A673 (cell line): ENCODE results near the gene FAM120A. TPM values are rescaled to one million over a fixed set of nuclear protein-coding genes. Genes with fewer than 3 reads are reported as not detected.

Experiments
- BruUV-seq: library from RNA; stranded (reverse); fragments of 400-500 nt; replicated peaks from 2 replicates; lab custom pipeline; 2021; lab: Mats Ljungman, UMichigan
- CTCF ChIA-PET: fragments of 300-600 bp; sonication (Branson Sonifier 250); formaldehyde crosslinking; loops from one replicate; lab custom pipeline; 2022; ENCODE audit warnings: antibody characterized with exemption; lab: Charles Lee
- POLR2A ChIA-PET: fragments of 300-600 bp; sonication (Branson Sonifier 250); formaldehyde crosslinking; loops from one replicate; lab custom pipeline; 2022; ENCODE audit warnings: antibody characterized with exemption; ENCODE audit not compliant: low non-redundant PET; lab: Charles Lee
- DNase-seq: peaks from one replicate; pipeline ENCODE4 v3.0.0-alpha.2; 2015; ENCODE audit warnings: low spot score
- H3K27ac ChIP-seq: fragments of 200-600 bp; sonication (generic); 2 replicates; pipeline ENCODE4 v1.5.1; 2016; ENCODE audit warnings: mixed run types, low read depth, mild to moderate bottlenecking, mixed read lengths, antibody characterized with exemption, low read length; ENCODE audit not compliant: poor library complexity, severe bottlenecking
- H3K27me3 ChIP-seq: fragments of 200-600 bp; sonication (generic); replicated peaks from 2 replicates; pipeline ENCODE4 v1.6.1; 2017; ENCODE audit warnings: mixed run types, low read depth, mild to moderate bottlenecking, mixed read lengths, antibody characterized with exemption, low read length; ENCODE audit not compliant: insufficient read depth, poor library complexity
- H3K36me3 ChIP-seq: fragments of 200-600 bp; sonication (generic); 2 replicates; pipeline ENCODE4 v1.6.1; 2016; ENCODE audit warnings: mixed run types, mild to moderate bottlenecking, mixed read lengths, antibody characterized with exemption, low read length; ENCODE audit not compliant: insufficient read depth, poor library complexity, severe bottlenecking
- H3K4me1 ChIP-seq: fragments of 200-600 bp; sonication (generic); 2 replicates; pipeline ENCODE4 v1.6.1; 2017; ENCODE audit warnings: mixed run types, mild to moderate bottlenecking, mixed read lengths, antibody characterized with exemption, low read length; ENCODE audit not compliant: insufficient read depth, poor library complexity, severe bottlenecking
- H3K4me3 ChIP-seq: fragments of 200-600 bp; sonication (generic); 2 replicates; pipeline ENCODE4 v1.5.1; 2016; ENCODE audit warnings: low read depth, mixed run types, mild to moderate bottlenecking, mixed read lengths, low read length; ENCODE audit not compliant: poor library complexity, severe bottlenecking
- H3K9me3 ChIP-seq: fragments of 200-600 bp; sonication (generic); 2 replicates; pipeline ENCODE4 v1.6.1; 2016; ENCODE audit warnings: mixed run types, low read depth, mild to moderate bottlenecking, mixed read lengths, antibody characterized with exemption, low read length; ENCODE audit not compliant: poor library complexity, severe bottlenecking
- CTCF ChIP-seq: fragments of 300-800, 200-600 bp; sonication (generic); conservative IDR thresholded peaks from 2 replicates; pipeline ENCODE4 v1.5.1; 2017; ENCODE audit warnings: low read depth, mild to moderate bottlenecking, antibody characterized with exemption, low read length, moderate library complexity, mixed read lengths
- EZH2 ChIP-seq: fragments of 200-600 bp; sonication (generic); IDR thresholded peaks from 2 replicates; pipeline ENCODE4 v1.6.1; 2017; ENCODE audit warnings: borderline replicate concordance, low read depth, mild to moderate bottlenecking, mixed read lengths, antibody characterized with exemption, low read length; ENCODE audit not compliant: poor library complexity, severe bottlenecking
- intact Hi-C: fragments of 100-400 bp; cut with micrococcal nuclease; formaldehyde crosslinking; loops from one replicate; pipeline ENCODE4 v1.10.0; 2022; ENCODE audit not compliant: unreplicated experiment
- total RNA-seq: library from RNA; stranded (reverse); gene quantifications from 2 replicates; pipeline ENCODE4 v1.2.3, GENCODE V29; 2021

The FAM120A gene
- total RNA-seq, 1 experiment from 2014 or later, result 91.0 TPM

GRCh38 chr9:93567271-93567959 is 115.9 kb downstream of the FAM120A start:
- intact Hi-C loops, result loop anchor here (5.0 to 10.0 kb wide), 3 partner anchors 115 to 613 kb away; partner anchors contain the start of genes FAM120A and FAM120AOS
- H3K4me3 ChIP-seq, result peak overlapping the region; percentile 59
- TF ChIP-seq CTCF (no peak), EZH2 (no peak)
- CTCF ChIA-PET, result no interaction called here
- peaks cover 6% of the 10 kb centered on the region for H3K9me3 ChIP-seq
- peaks cover 18% of the 10 kb centered on the region for H3K36me3 ChIP-seq
- POLR2A ChIA-PET, result no interaction called here
- H3K27ac ChIP-seq, result peak overlapping the region; percentile 95
- no peak for DNase-seq
- peaks cover 3% of the 10 kb centered on the region for H3K4me1 ChIP-seq
- no peaks in the 10 kb centered on the region for H3K27me3 ChIP-seq
- BruUV-seq, result no TSS peak

- intact Hi-C loops, result loop anchor here (5.0 to 10.0 kb wide), 3 partner anchors 116 to 613 kb away; partner anchors contain the start of genes FAM120A and FAM120AOS
- POLR2A ChIA-PET, result no interaction called here
- no TSS peak for BruUV-seq
Observed at GRCh38 chr9:93568169-93568568, 116.7 kb downstream of the FAM120A start.

GRCh38 chr9:93569621-93570174 is 118.2 kb downstream of the FAM120A start:
- Histone ChIP-seq H3K27me3 (no peaks in the 10 kb centered on the region), H3K27ac (no peak overlapping the region), H3K4me3 (no peak overlapping the region), H3K4me1 (peaks cover 3% of the 10 kb centered on the region), H3K9me3 (peaks cover 6% of the 10 kb centered on the region), H3K36me3 (peaks cover 5% of the 10 kb centered on the region)
- ChIA-PET POLR2A (no interaction called here), CTCF (no interaction called here)
- intact Hi-C loops, result loop anchor here (5.0 to 10.0 kb wide), 3 partner anchors 117 to 615 kb away; partner anchors contain the start of genes FAM120A and FAM120AOS
- no TSS peak for BruUV-seq
- TF ChIP-seq EZH2 (no peak), CTCF (no peak)
- DNase-seq, result no peak

More at GRCh38 chr9:93568169-93568568, 116.7 kb downstream of the FAM120A start:
- CTCF ChIA-PET, result no interaction called here
- Histone ChIP-seq H3K36me3 (peaks cover 11% of the 10 kb centered on the region), H3K27ac (no peak overlapping the region), H3K4me1 (peaks cover 3% of the 10 kb centered on the region), H3K4me3 (no peak overlapping the region), H3K9me3 (peaks cover 6% of the 10 kb centered on the region), H3K27me3 (no peaks in the 10 kb centered on the region)
- TF ChIP-seq EZH2 (no peak), CTCF (no peak)
- no peak for DNase-seq
